ENCODE data around the gene CCDC57. TPM values are rescaled to one million over a fixed set of nuclear protein-coding genes. Genes with fewer than 3 reads are reported as not detected.
"Not testable (repeated sequence)": the region's sequence is repeated elsewhere in the genome, so short reads cannot be mapped to it uniquely, and the experiment has no call there.

CCDC57 gene
- total RNA-seq, 1 donor from 2014 or later, result 56.6 TPM

DNA sequence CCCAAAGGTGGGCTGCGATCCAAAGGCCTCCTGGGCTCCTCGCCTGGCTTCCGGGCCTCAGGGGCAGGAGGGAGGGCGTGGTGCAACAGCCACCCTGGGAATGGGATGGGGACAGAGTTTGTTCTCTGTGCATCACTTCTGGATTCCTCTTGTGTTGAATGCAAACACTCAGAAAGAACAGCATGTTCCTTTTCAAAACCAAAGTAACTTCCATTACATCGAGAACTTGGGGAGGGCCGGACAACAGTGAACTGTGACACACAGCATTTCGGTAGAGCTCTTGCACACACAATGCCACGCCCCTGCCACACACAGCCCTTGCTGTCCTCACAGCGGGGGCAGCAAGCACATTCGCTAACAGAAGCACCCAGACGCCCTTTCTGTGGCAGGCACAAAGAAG lies 78.5 kb downstream of the CCDC57 start:
- Mint-ChIP-seq H3K27ac (no peak overlapping the region), H3K27me3 (no peaks in the 10 kb centered on the region), H3K36me3 (ENCODE audit: low read depth) (no peaks in the 10 kb centered on the region), H3K4me3 (no peak overlapping the region), H3K9me3 (no peaks in the 10 kb centered on the region), H3K4me1 (no peaks in the 10 kb centered on the region)
- CTCF ChIA-PET, result no interaction called here
- ATAC-seq (ENCODE audit: low read depth) (no peak), DNase-seq (no peak)
- POLR2A ChIA-PET, result no interaction called here
- intact Hi-C loops (cut with micrococcal nuclease), result no loop called here
- TF ChIP-seq, protein P1, sequence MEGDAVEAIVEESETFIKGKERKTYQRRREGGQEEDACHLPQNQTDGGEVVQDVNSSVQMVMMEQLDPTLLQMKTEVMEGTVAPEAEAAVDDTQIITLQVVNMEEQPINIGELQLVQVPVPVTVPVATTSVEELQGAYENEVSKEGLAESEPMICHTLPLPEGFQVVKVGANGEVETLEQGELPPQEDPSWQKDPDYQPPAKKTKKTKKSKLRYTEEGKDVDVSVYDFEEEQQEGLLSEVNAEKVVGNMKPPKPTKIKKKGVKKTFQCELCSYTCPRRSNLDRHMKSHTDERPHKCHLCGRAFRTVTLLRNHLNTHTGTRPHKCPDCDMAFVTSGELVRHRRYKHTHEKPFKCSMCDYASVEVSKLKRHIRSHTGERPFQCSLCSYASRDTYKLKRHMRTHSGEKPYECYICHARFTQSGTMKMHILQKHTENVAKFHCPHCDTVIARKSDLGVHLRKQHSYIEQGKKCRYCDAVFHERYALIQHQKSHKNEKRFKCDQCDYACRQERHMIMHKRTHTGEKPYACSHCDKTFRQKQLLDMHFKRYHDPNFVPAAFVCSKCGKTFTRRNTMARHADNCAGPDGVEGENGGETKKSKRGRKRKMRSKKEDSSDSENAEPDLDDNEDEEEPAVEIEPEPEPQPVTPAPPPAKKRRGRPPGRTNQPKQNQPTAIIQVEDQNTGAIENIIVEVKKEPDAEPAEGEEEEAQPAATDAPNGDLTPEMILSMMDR (IDR thresholded peaks at IDR 0.05), result no peak

DNA sequence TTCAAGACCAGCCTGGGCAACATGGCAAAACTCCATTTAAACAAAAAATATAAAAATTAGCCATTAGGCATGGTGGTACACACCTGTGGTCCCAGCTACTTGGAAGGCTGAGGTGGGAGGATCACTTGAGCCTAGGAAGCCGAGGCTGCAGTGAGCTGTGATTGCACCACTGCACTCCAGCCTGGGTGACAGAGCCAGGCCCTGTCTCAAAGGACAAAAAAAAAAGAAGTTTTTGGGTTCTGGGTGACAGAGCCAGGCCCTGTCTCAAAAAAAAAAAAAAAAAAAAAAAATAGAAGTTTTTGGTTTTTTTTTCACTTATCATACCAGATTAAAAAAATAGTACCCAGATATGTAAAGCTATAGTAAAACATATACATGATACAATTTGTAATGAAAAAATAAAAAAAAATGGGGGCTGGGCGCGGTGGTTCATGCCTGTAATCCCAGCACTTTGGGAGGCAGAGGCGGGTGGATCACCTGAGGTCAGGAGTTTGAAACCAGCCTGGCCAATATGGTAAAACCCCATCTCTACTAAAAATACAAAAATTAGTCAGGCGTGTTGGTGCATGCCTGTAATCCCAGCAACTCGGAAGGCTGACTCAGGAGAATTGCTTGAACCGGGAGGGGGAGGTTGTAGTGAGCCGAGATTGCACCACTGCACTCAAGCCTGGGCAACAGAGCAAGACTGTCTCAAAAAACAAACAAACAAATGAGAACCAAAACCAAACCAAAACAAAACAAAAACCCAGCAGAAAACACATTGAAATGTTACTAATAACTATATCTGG lies 79.3 kb downstream of the CCDC57 start:
- H3K4me3 Mint-ChIP-seq, result not testable (repeated sequence)

DNA sequence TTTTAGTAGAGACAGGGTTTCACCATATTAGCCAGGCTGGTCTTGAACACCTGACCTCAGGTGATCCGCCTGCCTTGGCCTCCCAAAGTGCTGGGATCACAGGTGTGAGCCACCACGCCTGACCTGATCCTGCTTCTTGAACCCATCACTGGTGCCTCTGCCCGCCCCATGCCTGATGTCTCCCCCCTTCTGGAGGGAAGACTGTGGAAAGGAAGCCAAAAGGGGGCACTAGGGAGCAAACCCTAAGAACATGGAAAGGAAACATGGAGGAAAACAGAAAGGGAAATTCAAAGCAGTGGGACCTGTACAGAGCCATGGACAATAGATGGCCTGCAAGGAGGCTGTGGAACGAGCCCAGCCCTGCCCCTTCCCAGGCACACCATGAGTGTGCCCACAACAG lies 83.5 kb downstream of the CCDC57 start:
- ATAC-seq (ENCODE audit: low read depth) (no peak), DNase-seq (no peak)
- H3K36me3 Mint-ChIP-seq (ENCODE audit: low read depth), result peaks cover 2% of the 10 kb centered on the region
- CTCF ChIA-PET, result no interaction called here
- H3K4me1 Mint-ChIP-seq, result no peaks in the 10 kb centered on the region
- intact Hi-C loops (cut with micrococcal nuclease), result no loop called here
- no peaks in the 10 kb centered on the region for H3K9me3 Mint-ChIP-seq
- no peaks in the 10 kb centered on the region for H3K27me3 Mint-ChIP-seq
- POLR2A ChIA-PET, result no interaction called here
- TF ChIP-seq, protein P1 (IDR thresholded peaks at IDR 0.05), result no peak
- no peak overlapping the region for H3K4me3 Mint-ChIP-seq
- H3K27ac Mint-ChIP-seq, result no peak overlapping the region

More for the DNA sequence above, 79.3 kb downstream of the CCDC57 start:
- CTCF ChIA-PET; H3K27ac Mint-ChIP-seq; H3K36me3 Mint-ChIP-seq (ENCODE audit: low read depth); H3K4me1 Mint-ChIP-seq; intact Hi-C loops (cut with micrococcal nuclease); ATAC-seq (ENCODE audit: low read depth); DNase-seq; H3K27me3 Mint-ChIP-seq; H3K9me3 Mint-ChIP-seq: not testable (repeated sequence)
- POLR2A ChIA-PET, result interaction anchor here (1.0 kb wide), 1 partner anchor 35 kb away, joined by 4 read pairs; the partner anchor contains the start of gene FASN

DNA sequence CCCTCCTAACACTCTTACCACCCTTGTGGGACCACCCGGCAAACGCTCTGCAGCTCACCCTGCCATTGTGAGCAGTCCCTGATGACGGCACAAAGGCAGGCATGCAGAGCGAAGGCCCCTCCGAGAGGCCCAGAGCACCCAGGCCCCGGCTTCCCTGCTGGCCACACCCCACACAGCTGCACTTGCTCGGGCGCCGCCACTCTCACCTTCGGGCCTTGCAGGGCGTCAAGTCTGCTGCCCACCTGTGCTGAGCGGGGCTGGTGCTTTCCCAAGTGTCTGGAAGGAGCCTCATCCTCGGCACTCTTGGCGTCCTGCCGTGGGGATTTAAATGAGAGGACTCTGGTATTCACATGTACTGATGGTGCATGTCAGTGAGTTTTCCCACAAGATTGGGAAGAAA lies 84.4 kb downstream of the CCDC57 start:
- no peaks in the 10 kb centered on the region for H3K9me3 Mint-ChIP-seq
- TF ChIP-seq, protein P1 (IDR thresholded peaks at IDR 0.05), result no peak
- no peaks in the 10 kb centered on the region for H3K4me1 Mint-ChIP-seq
- H3K4me3 Mint-ChIP-seq, result no peak overlapping the region
- H3K27me3 Mint-ChIP-seq, result no peaks in the 10 kb centered on the region
- intact Hi-C loops (cut with micrococcal nuclease), result no loop called here
- DNase-seq (no peak), ATAC-seq (ENCODE audit: low read depth) (no peak)
- ChIA-PET CTCF (interaction anchor here (0.6 kb wide), 1 partner anchor 13 kb away, joined by 3 read pairs; no protein-coding TSS in a partner anchor), POLR2A (no interaction called here)
- peaks cover 4% of the 10 kb centered on the region for H3K36me3 Mint-ChIP-seq (ENCODE audit: low read depth)
- H3K27ac Mint-ChIP-seq, result no peak overlapping the region

DNA sequence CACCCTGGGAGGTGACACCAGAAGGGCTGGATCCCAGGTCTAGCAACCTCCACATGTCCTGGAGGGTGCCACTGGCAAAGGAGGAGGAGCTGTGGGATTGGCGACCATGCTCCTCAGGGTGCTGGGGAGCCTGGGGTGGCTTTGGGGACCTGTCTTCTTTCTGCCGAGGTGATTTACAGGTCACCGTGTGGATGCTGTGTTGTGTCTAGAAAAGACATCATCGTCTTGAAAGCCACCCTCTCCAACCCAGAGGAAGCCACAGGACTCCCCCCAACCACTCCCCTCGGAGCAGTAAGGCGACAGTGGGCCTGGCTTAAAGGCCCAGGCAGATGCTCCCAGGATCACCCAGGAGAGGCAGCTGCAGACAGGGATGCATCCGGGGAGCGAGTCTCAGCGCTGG lies 84.9 kb downstream of the CCDC57 start:
- TF ChIP-seq, protein P1 (IDR thresholded peaks at IDR 0.05), result no peak
- CTCF ChIA-PET, result interaction anchor here (0.6 kb wide), 1 partner anchor 13 kb away, joined by 3 read pairs; no protein-coding TSS in a partner anchor
- ATAC-seq (ENCODE audit: low read depth) (no peak), DNase-seq (no peak)
- H3K4me3 Mint-ChIP-seq, result no peak overlapping the region
- no peak overlapping the region for H3K27ac Mint-ChIP-seq
- no peaks in the 10 kb centered on the region for H3K27me3 Mint-ChIP-seq
- intact Hi-C loops (cut with micrococcal nuclease), result no loop called here
- H3K9me3 Mint-ChIP-seq, result no peaks in the 10 kb centered on the region
- POLR2A ChIA-PET, result no interaction called here
- H3K4me1 Mint-ChIP-seq, result no peaks in the 10 kb centered on the region
- peaks cover 5% of the 10 kb centered on the region for H3K36me3 Mint-ChIP-seq (ENCODE audit: low read depth)

DNA sequence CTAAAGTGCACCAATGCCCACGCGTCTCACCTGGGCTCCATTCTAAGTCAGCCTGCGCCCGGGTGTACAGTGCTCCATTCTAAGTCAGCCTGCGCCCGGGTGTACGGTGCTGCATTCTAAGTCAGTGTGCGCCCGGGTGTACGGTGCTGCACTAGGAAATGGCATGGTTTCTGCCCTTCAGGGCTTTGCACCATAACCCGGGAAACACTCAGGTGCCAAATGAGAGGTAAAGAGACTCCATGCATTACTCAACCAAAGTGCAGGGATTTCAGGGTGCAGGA lies 85.4 kb downstream of the CCDC57 start:
- H3K27ac Mint-ChIP-seq, result no peak overlapping the region
- intact Hi-C loops (cut with micrococcal nuclease), result no loop called here
- TF ChIP-seq, protein P1 (IDR thresholded peaks at IDR 0.05), result no peak
- DNase-seq (no peak), ATAC-seq (ENCODE audit: low read depth) (no peak)
- CTCF ChIA-PET, result no interaction called here
- no peaks in the 10 kb centered on the region for H3K27me3 Mint-ChIP-seq
- H3K4me3 Mint-ChIP-seq, result no peak overlapping the region
- peaks cover 6% of the 10 kb centered on the region for H3K36me3 Mint-ChIP-seq (ENCODE audit: low read depth)
- POLR2A ChIA-PET, result no interaction called here
- H3K9me3 Mint-ChIP-seq, result no peaks in the 10 kb centered on the region
- H3K4me1 Mint-ChIP-seq, result no peaks in the 10 kb centered on the region

Data from activated B cell treated with CpG ODN at 0.5 μM for 24 hours (primary cell).